ENCODE results near the gene ATP2B2. TPM values are rescaled to one million over a fixed set of nuclear protein-coding genes. Genes with fewer than 3 reads are reported as not detected.

The ATP2B2 gene
- total and polyA plus RNA-seq, 2 experiments from 2014 or later, result 0.66 to 1.8 TPM

DNA sequence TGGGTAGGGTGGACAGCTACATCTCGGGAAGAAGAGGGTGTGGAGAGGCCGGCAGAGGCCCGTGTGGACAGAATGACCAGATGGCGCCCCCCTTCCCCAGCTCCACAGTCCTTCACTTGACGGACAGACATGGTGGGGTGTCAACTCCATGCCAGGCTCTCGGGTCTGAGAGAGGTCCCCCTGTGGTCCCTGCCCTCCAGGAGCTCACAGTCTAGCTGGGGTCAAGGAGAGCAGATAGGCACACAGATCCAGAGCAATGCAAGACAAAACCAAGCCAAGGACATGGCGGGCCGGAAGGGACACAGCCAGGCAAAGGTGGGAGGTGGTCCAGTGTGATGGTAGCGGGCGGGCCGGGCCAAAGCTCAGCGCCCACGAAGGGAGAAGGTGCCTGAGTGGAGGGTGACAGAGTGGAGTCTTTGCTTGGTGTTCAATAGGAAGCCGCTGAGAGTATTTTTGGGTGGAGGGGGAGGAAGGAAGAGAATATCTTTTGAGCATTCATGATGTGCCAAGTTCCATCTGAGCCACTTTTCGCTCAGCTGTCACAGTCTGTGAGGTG is 112.4 kb downstream of the ATP2B2 start:
- Histone ChIP-seq H3K27me3 (no peaks in the 10 kb centered on the region), H3K4me1 (ENCODE audit: insufficient read depth) (no peaks in the 10 kb centered on the region), H2AFZ (no peak overlapping the region), H3K4me2 (no peak overlapping the region), H3K36me3 (replicated peaks; ENCODE audit: insufficient read depth, low read depth) (no peaks in the 10 kb centered on the region), H3K27ac (no peak overlapping the region), H3K9me2 (replicated peaks; ENCODE audit: insufficient read depth) (no peaks in the 10 kb centered on the region), H4K20me1 (ENCODE audit: insufficient read depth, poor library complexity, severe bottlenecking) (no peaks in the 10 kb centered on the region), H3K79me2 (no peaks in the 10 kb centered on the region), H3K9me3 (ENCODE audit: low read depth) (no peaks in the 10 kb centered on the region), H3K4me3 (no peak overlapping the region)
- no peak for DNase-seq (ENCODE audit: low spot score)
- 82% methylated on average over 15 of the region's 15 CpGs for WGBS (ENCODE audit: low lambda C conversion rate, missing lambda C conversion rate)
- TF ChIP-seq EZH2phosphoT487 (IDR thresholded peaks at IDR 0.05; ENCODE audit: low read depth, severe bottlenecking, unreplicated experiment) (no peak), EZH2 (IDR thresholded peaks at IDR 0.05; ENCODE audit: borderline replicate concordance) (no peak)
- TF ChIP-seq, protein P1, sequence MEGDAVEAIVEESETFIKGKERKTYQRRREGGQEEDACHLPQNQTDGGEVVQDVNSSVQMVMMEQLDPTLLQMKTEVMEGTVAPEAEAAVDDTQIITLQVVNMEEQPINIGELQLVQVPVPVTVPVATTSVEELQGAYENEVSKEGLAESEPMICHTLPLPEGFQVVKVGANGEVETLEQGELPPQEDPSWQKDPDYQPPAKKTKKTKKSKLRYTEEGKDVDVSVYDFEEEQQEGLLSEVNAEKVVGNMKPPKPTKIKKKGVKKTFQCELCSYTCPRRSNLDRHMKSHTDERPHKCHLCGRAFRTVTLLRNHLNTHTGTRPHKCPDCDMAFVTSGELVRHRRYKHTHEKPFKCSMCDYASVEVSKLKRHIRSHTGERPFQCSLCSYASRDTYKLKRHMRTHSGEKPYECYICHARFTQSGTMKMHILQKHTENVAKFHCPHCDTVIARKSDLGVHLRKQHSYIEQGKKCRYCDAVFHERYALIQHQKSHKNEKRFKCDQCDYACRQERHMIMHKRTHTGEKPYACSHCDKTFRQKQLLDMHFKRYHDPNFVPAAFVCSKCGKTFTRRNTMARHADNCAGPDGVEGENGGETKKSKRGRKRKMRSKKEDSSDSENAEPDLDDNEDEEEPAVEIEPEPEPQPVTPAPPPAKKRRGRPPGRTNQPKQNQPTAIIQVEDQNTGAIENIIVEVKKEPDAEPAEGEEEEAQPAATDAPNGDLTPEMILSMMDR (IDR thresholded peaks at IDR 0.05; ENCODE audit: poor library complexity), result no peak

- Histone ChIP-seq H3K4me1 (ENCODE audit: insufficient read depth) (no peaks in the 10 kb centered on the region), H3K4me3 (no peak overlapping the region), H3K27ac (no peak overlapping the region), H2AFZ (no peak overlapping the region), H3K9me2 (replicated peaks; ENCODE audit: insufficient read depth) (no peaks in the 10 kb centered on the region), H3K27me3 (no peaks in the 10 kb centered on the region), H4K20me1 (ENCODE audit: insufficient read depth, poor library complexity, severe bottlenecking) (no peaks in the 10 kb centered on the region), H3K9me3 (ENCODE audit: low read depth) (no peaks in the 10 kb centered on the region), H3K79me2 (no peaks in the 10 kb centered on the region), H3K36me3 (replicated peaks; ENCODE audit: insufficient read depth, low read depth) (no peaks in the 10 kb centered on the region), H3K4me2 (no peak overlapping the region)
- TF ChIP-seq EZH2phosphoT487 (IDR thresholded peaks at IDR 0.05; ENCODE audit: low read depth, severe bottlenecking, unreplicated experiment), result no peak
- TF ChIP-seq EZH2 (IDR thresholded peaks at IDR 0.05; ENCODE audit: borderline replicate concordance), result no peak
- TF ChIP-seq, protein P1 (IDR thresholded peaks at IDR 0.05; ENCODE audit: poor library complexity), result no peak
- whole genome bisulfite sequencing (ENCODE audit: low lambda C conversion rate, missing lambda C conversion rate), result 71% methylated on average over 4 of the region's 4 CpGs
- DNase-seq (ENCODE audit: low spot score), result no peak
Observed at GRCh38 chr3:10392244-10392643, 113.1 kb downstream of the ATP2B2 start.

DNA sequence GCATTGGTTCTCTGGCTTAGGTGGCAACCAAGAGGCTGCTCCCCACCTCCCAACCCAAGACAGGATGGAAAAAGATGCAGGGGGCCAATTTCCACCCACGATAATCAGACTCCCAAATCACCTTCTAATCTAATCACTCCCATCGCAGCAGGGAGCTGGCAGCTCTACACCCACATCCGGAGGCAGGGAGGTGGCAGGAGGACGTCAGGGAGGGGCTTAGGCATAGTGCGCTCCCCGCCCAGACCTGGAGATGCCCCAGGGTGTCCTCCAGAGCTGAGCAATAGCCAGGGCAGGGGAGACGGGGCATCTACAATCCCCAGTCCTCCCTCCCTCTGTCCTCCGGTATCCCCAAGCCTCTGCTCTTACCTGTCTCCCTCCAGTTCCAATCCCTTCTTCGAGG is 114.0 kb downstream of the ATP2B2 start:
- Histone ChIP-seq H2AFZ (no peak overlapping the region), H3K9me2 (replicated peaks; ENCODE audit: insufficient read depth) (no peaks in the 10 kb centered on the region), H3K79me2 (no peaks in the 10 kb centered on the region), H3K4me2 (no peak overlapping the region), H3K4me1 (ENCODE audit: insufficient read depth) (no peaks in the 10 kb centered on the region), H3K9me3 (ENCODE audit: low read depth) (no peaks in the 10 kb centered on the region), H3K4me3 (no peak overlapping the region), H3K27me3 (no peaks in the 10 kb centered on the region), H3K36me3 (replicated peaks; ENCODE audit: insufficient read depth, low read depth) (no peaks in the 10 kb centered on the region), H4K20me1 (ENCODE audit: insufficient read depth, poor library complexity, severe bottlenecking) (no peaks in the 10 kb centered on the region), H3K27ac (no peak overlapping the region)
- no peak for DNase-seq (ENCODE audit: low spot score)
- 73% methylated on average over 8 of the region's 9 CpGs for WGBS (ENCODE audit: low lambda C conversion rate, missing lambda C conversion rate)
- TF ChIP-seq, protein P1 (IDR thresholded peaks at IDR 0.05; ENCODE audit: poor library complexity), result no peak
- TF ChIP-seq EZH2 (IDR thresholded peaks at IDR 0.05; ENCODE audit: borderline replicate concordance) (no peak), EZH2phosphoT487 (IDR thresholded peaks at IDR 0.05; ENCODE audit: low read depth, severe bottlenecking, unreplicated experiment) (no peak)
